ENCODE results near the gene HIP1R. TPM values are rescaled to one million over a fixed set of nuclear protein-coding genes. Genes with fewer than 3 reads are reported as not detected.
"Not testable (repeated sequence)": the region's sequence is repeated elsewhere in the genome, so short reads cannot be mapped to it uniquely, and the experiment has no call there.

HIP1R gene, protein sequence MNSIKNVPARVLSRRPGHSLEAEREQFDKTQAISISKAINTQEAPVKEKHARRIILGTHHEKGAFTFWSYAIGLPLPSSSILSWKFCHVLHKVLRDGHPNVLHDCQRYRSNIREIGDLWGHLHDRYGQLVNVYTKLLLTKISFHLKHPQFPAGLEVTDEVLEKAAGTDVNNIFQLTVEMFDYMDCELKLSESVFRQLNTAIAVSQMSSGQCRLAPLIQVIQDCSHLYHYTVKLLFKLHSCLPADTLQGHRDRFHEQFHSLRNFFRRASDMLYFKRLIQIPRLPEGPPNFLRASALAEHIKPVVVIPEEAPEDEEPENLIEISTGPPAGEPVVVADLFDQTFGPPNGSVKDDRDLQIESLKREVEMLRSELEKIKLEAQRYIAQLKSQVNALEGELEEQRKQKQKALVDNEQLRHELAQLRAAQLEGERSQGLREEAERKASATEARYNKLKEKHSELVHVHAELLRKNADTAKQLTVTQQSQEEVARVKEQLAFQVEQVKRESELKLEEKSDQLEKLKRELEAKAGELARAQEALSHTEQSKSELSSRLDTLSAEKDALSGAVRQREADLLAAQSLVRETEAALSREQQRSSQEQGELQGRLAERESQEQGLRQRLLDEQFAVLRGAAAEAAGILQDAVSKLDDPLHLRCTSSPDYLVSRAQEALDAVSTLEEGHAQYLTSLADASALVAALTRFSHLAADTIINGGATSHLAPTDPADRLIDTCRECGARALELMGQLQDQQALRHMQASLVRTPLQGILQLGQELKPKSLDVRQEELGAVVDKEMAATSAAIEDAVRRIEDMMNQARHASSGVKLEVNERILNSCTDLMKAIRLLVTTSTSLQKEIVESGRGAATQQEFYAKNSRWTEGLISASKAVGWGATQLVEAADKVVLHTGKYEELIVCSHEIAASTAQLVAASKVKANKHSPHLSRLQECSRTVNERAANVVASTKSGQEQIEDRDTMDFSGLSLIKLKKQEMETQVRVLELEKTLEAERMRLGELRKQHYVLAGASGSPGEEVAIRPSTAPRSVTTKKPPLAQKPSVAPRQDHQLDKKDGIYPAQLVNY
- total RNA-seq = 10.0 and 25.0 TPM in 2 replicates
- 12.1 TPM for polyA plus RNA-seq (2012)

DNA sequence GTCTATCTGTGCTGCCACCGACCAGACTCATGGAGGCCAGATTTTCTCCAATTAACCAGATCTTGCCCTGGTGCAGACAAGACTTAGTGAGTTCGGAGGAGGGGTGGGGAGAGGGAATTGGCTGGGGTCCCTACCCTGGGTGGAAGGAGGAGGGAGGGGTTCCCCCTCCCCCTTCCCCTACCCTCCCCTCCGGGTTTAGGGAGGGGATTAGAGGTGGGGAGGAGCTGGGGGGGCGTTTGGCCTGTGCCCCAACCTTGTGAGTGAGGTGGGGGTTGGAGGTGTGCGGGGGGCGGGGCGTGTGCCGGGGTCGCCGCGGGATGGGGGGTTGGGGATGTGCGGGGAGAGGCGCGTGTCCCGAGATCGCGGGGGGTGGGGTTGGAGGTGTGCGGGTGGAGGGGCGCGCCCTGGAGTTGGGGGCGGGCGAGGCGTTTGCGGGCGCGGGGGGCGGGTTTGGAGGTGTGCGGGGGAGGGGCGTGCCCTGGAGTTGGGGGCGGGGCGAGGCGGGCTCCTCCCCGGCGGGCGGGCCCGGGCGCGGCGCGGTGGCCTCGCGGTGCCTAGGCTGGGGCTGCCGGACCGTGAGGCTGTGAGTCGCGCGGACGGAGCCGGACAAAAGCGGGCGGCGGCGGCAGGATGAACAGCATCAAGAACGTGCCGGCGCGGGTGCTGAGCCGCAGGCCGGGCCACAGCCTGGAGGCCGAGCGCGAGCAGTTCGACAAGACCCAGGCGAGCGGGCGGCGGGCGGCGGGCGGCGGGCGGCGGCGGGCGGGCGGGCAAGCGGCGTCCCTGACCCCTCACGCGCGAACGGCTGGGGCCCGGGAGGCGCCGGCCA lies at the start of gene HIP1R:
Gene HIP1R (plus strand): TSS at position 537 of the 829 bp plus-strand sequence. CDS start 94 bp downstream, at position 631.
- DNase-seq (ENCODE audit: low read depth) = peak; percentile 36

DNA sequence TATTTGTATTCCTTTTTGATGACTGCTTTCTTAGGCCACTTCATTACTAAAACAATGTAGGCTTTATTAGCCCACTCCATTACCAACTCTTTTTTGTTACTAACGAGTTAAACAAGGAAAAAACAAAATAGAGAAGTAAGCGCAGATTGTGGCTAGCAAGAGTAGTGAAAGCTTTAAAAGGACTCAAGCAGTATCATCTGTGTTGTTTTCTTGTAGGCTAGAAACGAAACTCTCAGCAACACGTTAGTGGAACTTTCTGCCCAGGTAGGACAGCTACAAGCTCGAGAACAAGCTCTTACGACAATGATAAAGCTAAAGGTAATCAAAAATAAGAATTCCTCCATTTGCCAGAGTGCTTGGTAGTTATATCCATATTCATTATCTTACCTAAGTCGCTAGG lies 49.8 kb upstream of the HIP1R start:
- no peak for DNase-seq (ENCODE audit: low read depth)

DNA sequence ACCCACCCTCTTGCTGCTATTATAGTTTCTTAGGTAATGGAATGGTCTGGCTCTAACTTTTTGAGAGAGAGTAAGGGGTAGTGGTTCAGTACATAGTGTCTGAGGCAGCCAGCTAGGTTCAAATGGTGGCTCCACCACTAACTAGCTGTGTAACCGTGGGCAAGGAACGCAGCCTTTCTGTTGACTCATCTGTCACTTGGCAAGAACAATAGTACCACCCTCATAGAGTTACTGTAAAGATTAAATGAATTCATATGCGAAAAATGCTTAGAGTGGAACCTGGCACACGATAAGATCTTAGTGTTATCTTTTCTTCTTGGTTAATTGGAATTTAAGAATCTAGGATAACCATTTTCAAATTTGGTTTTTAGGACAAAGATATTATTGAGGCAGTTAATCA lies 46.9 kb upstream of the HIP1R start:
- DNase-seq (ENCODE audit: low read depth) = no peak

DNA sequence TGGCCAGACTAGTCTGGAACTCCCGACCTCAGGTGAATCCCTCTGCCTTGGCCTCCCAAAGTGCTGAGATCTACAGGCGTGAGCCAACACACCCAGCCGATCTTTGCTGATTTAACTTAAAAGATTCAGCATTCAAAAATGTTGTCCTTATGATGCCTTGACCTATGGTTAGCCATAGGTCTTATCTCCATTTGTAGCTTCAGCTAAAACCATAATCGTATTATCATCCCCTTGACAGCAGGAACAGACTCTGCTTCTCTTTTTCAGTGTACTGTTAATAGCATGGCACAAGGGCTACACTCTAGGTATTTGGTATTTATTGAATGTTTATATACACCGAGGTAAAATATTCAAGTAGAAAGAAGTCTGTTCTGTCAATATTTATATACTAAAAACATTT lies 45.6 kb upstream of the HIP1R start:
- no peak for DNase-seq (ENCODE audit: low read depth)

DNA sequence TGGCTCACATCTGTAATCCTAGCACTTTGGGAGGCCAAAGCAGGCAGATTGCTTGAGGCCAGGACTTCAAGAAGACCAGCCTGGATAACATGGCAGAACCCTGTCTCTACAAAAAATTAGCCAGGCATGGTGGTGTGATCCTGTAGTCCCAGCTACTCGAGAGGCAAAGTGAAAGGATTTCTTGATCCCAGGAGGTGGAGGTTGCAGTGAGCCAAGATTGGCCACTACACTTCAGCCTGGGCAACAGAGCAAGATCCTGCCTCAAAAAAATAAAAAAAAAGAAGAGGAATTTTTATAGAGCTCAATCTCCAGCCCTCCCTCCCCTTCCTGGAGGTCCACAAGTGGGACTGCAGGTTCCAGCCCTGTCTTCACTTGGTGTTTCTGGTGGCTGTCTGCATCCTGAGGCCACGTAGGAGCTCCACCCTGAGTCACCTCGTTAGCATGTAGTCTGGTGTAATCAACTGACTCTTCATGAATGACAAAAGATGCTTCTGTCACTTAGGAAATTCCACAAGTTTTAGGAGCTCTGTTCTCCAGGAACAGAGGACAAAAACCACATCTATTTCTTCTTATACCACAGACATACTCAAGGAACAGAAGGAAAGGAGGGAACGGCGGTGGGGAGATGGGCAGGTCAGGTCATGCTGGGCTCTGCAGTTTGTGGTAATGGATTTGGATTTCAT lies 44.7 kb upstream of the HIP1R start:
- DNase-seq (ENCODE audit: low read depth) = no peak

DNA sequence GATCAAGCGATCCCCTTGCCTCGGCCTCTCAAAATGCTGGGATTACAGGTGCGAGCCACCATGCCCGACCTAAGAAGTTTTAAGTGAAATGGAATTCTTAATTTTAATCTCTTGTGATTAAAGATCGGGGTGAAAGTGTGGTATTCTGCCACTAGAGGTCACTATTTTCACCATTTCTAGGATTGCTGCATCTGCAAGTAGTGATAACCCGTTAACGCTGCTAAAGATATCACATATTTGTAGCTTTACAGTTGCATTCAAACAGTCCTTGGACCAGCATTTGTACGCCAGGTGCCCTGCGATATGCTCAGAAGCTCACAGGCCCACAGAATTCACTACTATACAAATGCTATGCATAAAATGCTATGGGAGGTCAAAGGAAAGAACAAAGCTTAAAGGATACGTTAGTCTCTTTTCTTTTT lies 41.6 kb upstream of the HIP1R start:
- DNase-seq (ENCODE audit: low read depth) = peak; percentile 62

DNA sequence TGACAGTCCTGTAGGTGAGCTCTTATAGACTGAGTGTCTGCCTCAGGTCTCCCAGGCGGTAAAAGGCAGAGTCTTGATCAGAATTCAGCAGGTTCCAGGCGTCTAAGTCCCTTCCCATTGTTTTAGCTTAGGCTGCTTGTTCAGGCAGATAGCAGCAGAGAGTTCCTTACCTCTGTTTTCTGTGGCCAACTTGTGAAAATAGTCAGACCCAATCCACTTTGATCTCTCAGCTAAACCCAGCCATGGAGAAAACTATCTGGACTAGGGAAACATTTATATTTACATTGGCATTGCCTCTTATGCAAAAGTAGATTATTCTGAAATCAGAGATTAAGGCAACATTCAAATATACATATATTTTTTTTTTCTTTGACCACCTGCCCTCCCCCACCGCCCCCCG lies 39.5 kb upstream of the HIP1R start:
- DNase-seq (ENCODE audit: low read depth) = no peak

DNA sequence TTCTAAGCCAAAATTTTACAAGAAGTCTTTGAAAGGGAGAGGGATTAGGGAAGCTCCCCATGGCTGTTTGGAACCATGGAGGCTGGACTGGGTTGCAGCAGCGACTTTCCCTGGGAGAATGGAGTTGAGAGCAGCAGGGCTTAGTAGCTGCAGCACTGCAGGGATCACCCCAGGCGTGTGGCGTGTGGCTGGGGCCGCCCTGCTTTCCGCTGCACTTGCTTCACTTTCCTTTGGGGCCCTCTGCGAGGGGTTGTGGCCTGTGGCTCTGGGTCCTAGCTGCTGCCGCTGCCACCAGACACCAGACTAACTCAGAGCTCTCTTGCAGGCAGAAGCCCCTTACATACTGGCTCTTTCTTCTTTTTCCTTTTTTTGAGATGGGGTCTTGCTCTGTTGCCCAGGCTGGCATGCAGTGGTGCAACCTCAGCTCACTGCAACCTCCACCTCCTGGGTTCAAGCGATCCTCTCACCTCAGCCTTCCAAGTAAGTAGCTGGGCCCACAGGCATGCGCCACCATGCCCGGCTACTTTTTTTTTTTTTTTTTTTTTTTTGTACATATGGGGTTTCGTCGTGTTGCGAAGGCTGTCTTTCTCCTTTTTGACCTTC lies 35.5 kb upstream of the HIP1R start:
- DNase-seq (ENCODE audit: low read depth) = no peak

DNA sequence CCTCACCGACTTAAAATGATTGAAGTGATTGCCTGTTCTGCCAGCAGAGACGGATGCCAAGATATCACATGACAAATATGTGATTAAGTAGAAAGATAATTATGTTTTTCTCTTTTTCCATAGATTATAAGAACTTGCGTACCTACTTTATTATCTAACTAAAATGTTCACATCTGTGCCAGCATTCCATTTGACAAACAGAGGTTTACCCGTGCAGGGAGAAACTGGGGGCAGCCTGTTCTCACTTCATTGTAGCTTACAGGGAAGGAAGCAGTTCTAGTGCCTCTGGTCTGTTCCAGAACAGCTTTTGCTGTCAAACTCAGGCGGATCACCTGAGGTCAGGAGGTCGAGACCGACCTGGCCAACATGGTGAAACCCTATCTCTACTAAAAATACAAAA lies 31.3 kb upstream of the HIP1R start:
- no peak for DNase-seq (ENCODE audit: low read depth)

DNA sequence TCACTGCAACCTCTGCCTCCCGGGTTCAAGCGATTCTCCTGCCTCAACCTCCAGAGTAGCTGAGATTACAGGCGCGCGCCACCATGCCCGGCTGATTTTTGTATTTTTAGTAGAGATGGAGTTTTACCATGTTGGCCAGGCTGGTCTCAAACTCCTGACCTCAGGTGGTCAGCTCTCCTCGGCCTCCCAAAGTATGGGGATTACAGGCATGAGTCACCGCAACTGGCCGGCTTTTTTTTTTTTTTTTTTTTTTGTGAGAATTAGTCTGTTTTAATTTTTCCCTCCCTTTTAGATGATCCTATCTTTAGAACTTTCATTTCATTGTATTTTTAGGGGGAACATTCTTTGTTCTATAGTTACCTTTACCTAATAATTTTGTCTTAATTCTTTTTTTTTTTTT lies 30.3 kb upstream of the HIP1R start:
- not testable (repeated sequence) for DNase-seq (ENCODE audit: low read depth)

DNA sequence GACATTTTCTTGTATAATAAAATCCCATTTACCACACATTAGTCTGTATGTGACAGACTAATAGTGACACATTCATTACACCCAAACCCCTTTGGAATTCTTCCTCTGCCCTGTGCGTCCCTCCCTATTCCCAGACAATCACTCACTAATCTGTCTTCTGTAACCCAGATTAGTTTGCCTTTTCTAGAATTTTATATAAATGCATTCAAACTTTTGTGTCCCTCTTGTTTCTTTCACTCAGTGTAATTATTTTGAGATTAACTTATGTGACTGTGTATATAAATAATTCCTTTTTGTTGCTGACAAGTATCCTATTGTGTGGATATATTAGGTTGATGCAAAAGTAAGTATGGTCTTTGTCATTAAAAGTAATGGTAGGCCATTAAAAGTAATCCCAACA lies 27.6 kb upstream of the HIP1R start:
- DNase-seq (ENCODE audit: low read depth) = no peak

DNA sequence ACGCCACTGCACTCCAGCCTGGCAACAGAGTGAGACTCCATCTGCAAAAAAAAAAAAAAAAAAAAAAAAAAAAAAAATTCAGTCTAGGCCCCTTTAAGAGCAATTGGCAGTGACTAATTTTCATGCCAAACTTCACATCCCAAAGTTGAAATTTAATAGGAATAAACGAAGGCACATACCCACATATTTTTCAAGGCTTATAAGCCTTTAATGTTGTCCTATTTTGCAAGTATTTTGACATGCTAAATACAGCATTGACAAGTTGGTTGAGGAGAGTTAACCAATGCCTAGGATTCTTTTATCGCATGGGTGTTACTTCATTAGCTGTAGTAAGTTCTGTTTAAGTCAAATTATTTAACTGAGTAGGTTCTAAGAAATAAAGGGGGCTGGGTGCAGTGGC lies 23.5 kb upstream of the HIP1R start:
- no peak for DNase-seq (ENCODE audit: low read depth)

DNA sequence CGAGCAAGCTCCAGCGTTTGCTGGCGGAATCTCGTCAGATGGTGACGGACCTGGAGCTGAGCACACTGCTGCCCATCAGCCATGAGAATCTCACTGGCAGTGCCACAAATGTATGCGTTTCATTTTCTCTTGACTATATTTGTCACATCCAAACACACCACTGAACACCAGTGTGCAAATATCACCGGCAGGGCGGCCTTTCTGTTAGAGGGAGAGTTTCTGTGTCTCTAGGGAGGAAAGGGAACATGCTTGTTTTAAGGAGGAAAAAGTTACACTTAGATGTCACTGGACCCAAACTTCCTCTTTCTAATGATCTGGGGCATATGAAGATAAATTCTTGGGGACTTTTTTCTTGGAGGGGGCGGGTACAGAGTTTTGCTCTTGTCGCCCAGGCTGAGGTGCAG lies 21.9 kb upstream of the HIP1R start:
- DNase-seq (ENCODE audit: low read depth) = no peak

DNA sequence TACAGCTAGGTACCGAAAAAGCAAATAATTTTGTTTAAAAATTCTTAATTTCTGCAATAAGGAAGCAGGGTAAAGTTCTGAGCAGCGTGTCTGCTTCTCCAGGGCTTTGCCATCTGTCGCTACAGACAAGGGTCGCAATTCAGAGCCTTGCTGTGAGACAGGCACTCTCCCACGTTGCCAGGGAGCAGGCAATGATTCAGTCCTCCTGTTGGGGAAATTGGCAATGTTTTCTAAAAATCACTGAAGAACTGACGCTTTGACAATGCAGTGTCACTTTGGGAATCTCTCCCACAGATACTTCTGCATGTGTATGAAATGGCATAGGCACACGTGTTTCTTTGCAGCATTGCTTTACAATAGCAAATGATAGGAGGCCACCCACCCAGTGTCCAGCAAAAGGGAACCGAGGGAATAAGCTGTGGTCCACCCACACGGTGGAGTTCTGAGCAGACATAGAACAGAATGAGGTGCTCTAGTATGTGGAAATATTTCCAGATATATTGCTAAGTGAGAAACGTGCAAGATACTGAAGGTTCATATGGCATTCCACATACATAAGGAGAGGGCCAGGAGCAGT lies 16.0 kb upstream of the HIP1R start:
- no peak for DNase-seq (ENCODE audit: low read depth)

DNA sequence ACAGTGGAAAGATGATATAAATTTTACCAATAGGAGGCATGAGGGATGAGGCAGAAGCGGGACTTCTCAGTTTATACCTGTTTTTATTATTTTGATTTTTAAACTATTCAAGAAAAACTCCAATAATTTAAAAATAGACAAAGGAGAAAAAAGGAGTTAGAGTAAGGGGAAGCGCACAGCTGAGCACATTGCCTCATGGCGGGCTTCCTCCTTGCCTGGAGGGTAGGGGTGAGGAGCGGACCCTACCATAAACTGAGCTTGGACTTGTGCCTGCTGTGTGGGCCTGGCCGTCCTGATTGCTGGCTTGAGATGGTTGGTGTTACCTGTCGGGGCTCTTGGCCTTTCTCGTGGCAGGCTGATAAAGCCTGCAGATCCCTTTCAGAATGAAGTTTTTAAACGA lies 15.1 kb upstream of the HIP1R start:
- DNase-seq (ENCODE audit: low read depth) = no peak

DNA sequence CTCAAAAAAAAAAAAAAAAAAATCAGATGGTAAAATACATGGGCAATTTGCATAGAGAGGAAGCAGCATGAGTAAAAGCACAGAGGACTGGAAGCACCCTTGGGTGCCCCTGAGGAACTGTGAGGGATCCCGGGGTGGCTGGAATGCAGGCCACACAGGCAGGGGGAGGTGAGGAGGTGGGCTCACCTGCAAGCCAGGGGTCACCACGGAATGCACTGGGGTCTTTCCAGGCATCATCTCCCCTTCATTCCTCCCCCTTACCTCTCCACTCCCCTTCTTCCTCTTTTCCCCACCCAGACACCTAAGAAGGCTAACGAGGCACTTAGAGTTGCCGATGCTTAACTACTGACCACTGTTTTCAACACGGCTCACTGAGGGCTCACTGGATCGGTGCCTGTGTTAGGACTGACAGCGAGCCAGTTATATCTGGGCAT lies 14.4 kb upstream of the HIP1R start:
- no peak for DNase-seq (ENCODE audit: low read depth)

DNA sequence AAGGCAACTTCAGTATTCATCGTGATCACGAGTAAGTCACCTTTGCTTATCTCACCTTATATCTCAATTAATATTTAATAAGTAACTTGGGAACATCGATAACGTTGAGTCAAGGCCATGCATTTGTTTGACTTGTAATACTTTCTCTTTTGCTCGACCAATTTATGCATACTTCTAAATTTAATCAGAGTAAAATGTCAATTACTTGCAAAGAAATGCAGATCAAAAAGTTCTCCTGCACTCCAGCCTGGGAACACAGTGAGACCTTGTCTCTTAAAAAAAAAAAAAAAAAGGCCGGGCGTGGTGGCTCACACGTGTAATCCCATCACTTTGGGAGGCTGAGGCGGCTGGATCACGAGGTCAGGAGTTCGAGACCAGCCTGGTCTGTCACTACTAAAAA lies 11.8 kb upstream of the HIP1R start:
- no peak for DNase-seq (ENCODE audit: low read depth)

DNA sequence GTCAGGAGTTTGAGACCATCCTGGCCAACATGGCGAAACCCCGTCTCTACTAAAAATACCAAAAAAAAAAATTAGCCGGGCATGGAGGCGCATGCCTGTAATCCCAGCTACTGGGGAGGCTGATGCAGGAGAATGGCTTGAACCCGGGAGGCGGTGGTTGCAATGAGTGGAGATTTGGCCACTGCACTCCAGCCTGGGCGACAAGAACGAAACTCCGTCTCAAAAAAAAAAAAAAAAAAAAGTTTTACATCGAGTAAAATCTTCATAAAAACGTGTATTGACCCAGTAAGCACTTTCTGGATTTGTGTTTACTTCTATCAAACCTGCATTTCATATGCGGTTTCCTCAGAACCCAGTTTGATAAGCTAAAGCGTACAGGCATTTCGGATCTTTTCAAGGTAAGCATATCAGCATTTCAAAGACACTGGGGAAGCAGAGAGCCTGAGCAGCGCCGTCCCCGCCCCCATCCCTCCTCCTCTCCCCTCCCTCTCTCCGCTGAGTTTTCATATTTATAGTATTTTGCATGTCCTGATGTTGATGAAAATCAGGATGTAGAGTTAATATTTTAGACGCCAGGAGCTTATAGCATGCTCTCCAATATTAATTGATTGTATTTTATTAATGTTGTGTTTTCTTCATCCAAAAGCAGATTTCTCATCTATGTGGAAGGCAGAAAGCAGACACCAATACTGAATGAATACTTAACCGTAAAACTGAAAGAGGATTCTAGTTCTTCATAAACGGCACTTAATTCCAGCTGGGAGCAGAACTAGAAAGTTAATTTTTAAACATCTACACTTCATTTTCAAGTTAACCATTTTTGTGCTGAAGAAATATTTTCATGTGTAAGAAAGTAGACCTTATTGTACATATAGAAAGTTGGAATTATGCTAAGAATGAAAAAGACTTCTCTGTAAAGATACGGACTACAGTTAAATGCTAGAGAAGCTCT lies 9.2 kb upstream of the HIP1R start:
- no peak for DNase-seq (ENCODE audit: low read depth)

All from myocyte (in vitro differentiated cells).